ENCODE data around the gene LYPD6B. TPM values are rescaled to one million over a fixed set of nuclear protein-coding genes. Genes with fewer than 3 reads are reported as not detected.
A peak's percentile ranks its signal among the peaks of the same experiment; 100 is the strongest.

Gene LYPD6B
- total and polyA plus RNA-seq, 2 experiments from 2014 or later, result 16.8 to 26.0 TPM

- DNase-seq (ENCODE audit: low spot score), result no peak
- WGBS (ENCODE audit: low lambda C conversion rate, missing lambda C conversion rate), result 93% methylated on average over 6 of the region's 6 CpGs
Observed at GRCh38 chr2:149226790-149227189, 188.3 kb downstream of the LYPD6B start.

GRCh38 chr2:149235816-149236375 is 197.4 kb downstream of the LYPD6B start:
- 52% methylated on average over 3 of the region's 3 CpGs for WGBS (ENCODE audit: low lambda C conversion rate, missing lambda C conversion rate)
- Histone ChIP-seq H3K4me2 (peak overlapping the region; percentile 42), H3K79me2 (no peaks in the 10 kb centered on the region), H3K27ac (peak overlapping the region; percentile 69), H3K27me3 (no peaks in the 10 kb centered on the region), H3K4me3 (no peak overlapping the region), H3K4me1 (ENCODE audit: insufficient read depth) (no peaks in the 10 kb centered on the region), H3K9me2 (replicated peaks; ENCODE audit: insufficient read depth) (no peaks in the 10 kb centered on the region), H4K20me1 (ENCODE audit: insufficient read depth, poor library complexity, severe bottlenecking) (no peaks in the 10 kb centered on the region), H3K36me3 (replicated peaks; ENCODE audit: insufficient read depth, low read depth) (no peaks in the 10 kb centered on the region), H2AFZ (no peak overlapping the region), H3K9me3 (ENCODE audit: low read depth) (no peaks in the 10 kb centered on the region)
- TF ChIP-seq EZH2phosphoT487 (IDR thresholded peaks at IDR 0.05; ENCODE audit: low read depth, severe bottlenecking, unreplicated experiment) (no peak), EZH2 (IDR thresholded peaks at IDR 0.05; ENCODE audit: borderline replicate concordance) (no peak), CTCF (IDR thresholded peaks at IDR 0.05; ENCODE audit: poor library complexity) (no peak)
- no peak for DNase-seq (ENCODE audit: low spot score)

More at GRCh38 chr2:149226790-149227189, 188.3 kb downstream of the LYPD6B start:
- H3K36me3 ChIP-seq (replicated peaks; ENCODE audit: insufficient read depth, low read depth), result no peaks in the 10 kb centered on the region
- no peaks in the 10 kb centered on the region for H4K20me1 ChIP-seq (ENCODE audit: insufficient read depth, poor library complexity, severe bottlenecking)
- H3K4me3 ChIP-seq, result no peak overlapping the region
- H3K4me1 ChIP-seq (ENCODE audit: insufficient read depth), result peaks cover 8% of the 10 kb centered on the region
- H3K27ac ChIP-seq, result no peak overlapping the region
- H3K27me3 ChIP-seq, result peaks cover 6% of the 10 kb centered on the region
- no peak overlapping the region for H3K4me2 ChIP-seq
- no peaks in the 10 kb centered on the region for H3K9me3 ChIP-seq (ENCODE audit: low read depth)
- no peaks in the 10 kb centered on the region for H3K79me2 ChIP-seq
- no peaks in the 10 kb centered on the region for H3K9me2 ChIP-seq (replicated peaks; ENCODE audit: insufficient read depth)
- no peak for TF ChIP-seq EZH2phosphoT487 (IDR thresholded peaks at IDR 0.05; ENCODE audit: low read depth, severe bottlenecking, unreplicated experiment)
- TF ChIP-seq CTCF (IDR thresholded peaks at IDR 0.05; ENCODE audit: poor library complexity), result no peak
- no peak for TF ChIP-seq EZH2 (IDR thresholded peaks at IDR 0.05; ENCODE audit: borderline replicate concordance)
- no peak overlapping the region for H2AFZ ChIP-seq

GRCh38 chr2:149236410-149236809 is 197.9 kb downstream of the LYPD6B start:
- Histone ChIP-seq H3K27ac (peak overlapping the region; percentile 69), H3K4me2 (peak overlapping the region; percentile 42)

More at GRCh38 chr2:149236410-149236809, 197.9 kb downstream of the LYPD6B start:
- no peaks in the 10 kb centered on the region for H3K9me3 ChIP-seq (ENCODE audit: low read depth)
- no peaks in the 10 kb centered on the region for H3K79me2 ChIP-seq
- H3K27me3 ChIP-seq, result no peaks in the 10 kb centered on the region
- no peak overlapping the region for H3K4me3 ChIP-seq
- TF ChIP-seq EZH2 (IDR thresholded peaks at IDR 0.05; ENCODE audit: borderline replicate concordance) (no peak), EZH2phosphoT487 (IDR thresholded peaks at IDR 0.05; ENCODE audit: low read depth, severe bottlenecking, unreplicated experiment) (no peak), CTCF (IDR thresholded peaks at IDR 0.05; ENCODE audit: poor library complexity) (no peak)
- WGBS (ENCODE audit: low lambda C conversion rate, missing lambda C conversion rate), result 61% methylated on average over 2 of the region's 2 CpGs
- DNase-seq (ENCODE audit: low spot score), result no peak
- no peaks in the 10 kb centered on the region for H4K20me1 ChIP-seq (ENCODE audit: insufficient read depth, poor library complexity, severe bottlenecking)
- H2AFZ ChIP-seq, result no peak overlapping the region
- no peaks in the 10 kb centered on the region for H3K9me2 ChIP-seq (replicated peaks; ENCODE audit: insufficient read depth)
- H3K4me1 ChIP-seq (ENCODE audit: insufficient read depth), result no peaks in the 10 kb centered on the region
- no peaks in the 10 kb centered on the region for H3K36me3 ChIP-seq (replicated peaks; ENCODE audit: insufficient read depth, low read depth)

All from hepatocyte (in vitro differentiated cells).